IPS-15b (cell line): ENCODE data around the gene HTT-AS.

Source experiments
- H3K27me3 ChIP-seq: one replicate; pipeline ENCODE4 v1.6.1; 2013; ENCODE audit warnings: low read length; ENCODE audit not compliant: control insufficient read depth, insufficient read depth
- H3K36me3 ChIP-seq: one replicate; pipeline ENCODE4 v1.6.1; 2013; ENCODE audit warnings: low read length; ENCODE audit not compliant: control insufficient read depth, insufficient read depth
- H3K4me1 ChIP-seq: one replicate; pipeline ENCODE4 v1.6.1; 2013; ENCODE audit warnings: mild to moderate bottlenecking, low read length; ENCODE audit not compliant: control insufficient read depth, insufficient read depth
- H3K4me3 ChIP-seq: one replicate; pipeline ENCODE4 v1.5.1; 2013; ENCODE audit warnings: low read depth, low read length
- H3K9ac ChIP-seq: one replicate; pipeline ENCODE4 v1.6.1; 2013; ENCODE audit warnings: low read depth, mild to moderate bottlenecking, low read length
- H3K9me3 ChIP-seq: one replicate; pipeline ENCODE4 v1.6.1; 2013; ENCODE audit warnings: mild to moderate bottlenecking, low read length; ENCODE audit not compliant: control insufficient read depth, insufficient read depth

HTT-AS gene

GRCh38 chr4:3019145-3019846 lies 55.0 kb downstream of the HTT-AS start:
- H3K4me1 ChIP-seq, result no peaks in the 10 kb centered on the region
- H3K27me3 ChIP-seq, result no peaks in the 10 kb centered on the region
- H3K9me3 ChIP-seq, result no peaks in the 10 kb centered on the region
- no peak overlapping the region for H3K4me3 ChIP-seq
- no peaks in the 10 kb centered on the region for H3K36me3 ChIP-seq
- H3K9ac ChIP-seq, result no peak overlapping the region

- Histone ChIP-seq H3K36me3 (no peaks in the 10 kb centered on the region), H3K4me3 (no peak overlapping the region), H3K9me3 (no peaks in the 10 kb centered on the region), H3K9ac (no peak overlapping the region), H3K4me1 (no peaks in the 10 kb centered on the region), H3K27me3 (no peaks in the 10 kb centered on the region)
Observed at GRCh38 chr4:3017504-3017903, 56.8 kb downstream of the HTT-AS start.

GRCh38 chr4:3016961-3017360 lies 57.4 kb downstream of the HTT-AS start:
- no peaks in the 10 kb centered on the region for H3K9me3 ChIP-seq
- H3K27me3 ChIP-seq, result no peaks in the 10 kb centered on the region
- H3K9ac ChIP-seq, result no peak overlapping the region
- H3K4me3 ChIP-seq, result no peak overlapping the region
- H3K36me3 ChIP-seq, result no peaks in the 10 kb centered on the region
- H3K4me1 ChIP-seq, result no peaks in the 10 kb centered on the region

GRCh38 chr4:3013839-3014350 lies 60.4 kb downstream of the HTT-AS start:
- no peaks in the 10 kb centered on the region for H3K27me3 ChIP-seq
- H3K9me3 ChIP-seq, result no peaks in the 10 kb centered on the region
- H3K36me3 ChIP-seq, result no peaks in the 10 kb centered on the region
- H3K4me3 ChIP-seq, result no peak overlapping the region
- no peak overlapping the region for H3K9ac ChIP-seq
- no peaks in the 10 kb centered on the region for H3K4me1 ChIP-seq
